ENCODE results near the gene ZNF225. TPM values are rescaled to one million over a fixed set of nuclear protein-coding genes. Genes with fewer than 3 reads are reported as not detected.

Gene ZNF225
- total and polyA plus RNA-seq, 9 of the 15 experiments (the other 6 are each of a cell fraction or from before 2014, with no cell fraction given), result 1.4 to 4.2 (median 2.2) TPM

- TF ChIP-seq CHD7 (IDR thresholded peaks at IDR 0.05; ENCODE audit: low read depth, low read length) (no peak), FIP1L1 (IDR thresholded peaks at IDR 0.05; ENCODE audit: low read depth, low read length, poor library complexity, severe bottlenecking) (no peak), ELF2 (CRISPR knock-in tag; IDR thresholded peaks at IDR 0.05) (no peak), TAF1 (IDR thresholded peaks at IDR 0.05; ENCODE audit: control insufficient read depth, extremely low read depth, insufficient read depth, low read length, severe bottlenecking) (peak; percentile 41), EHMT2 (IDR thresholded peaks at IDR 0.05) (peak; percentile 92), JUND (IDR thresholded peaks at IDR 0.05; ENCODE audit: borderline replicate concordance, low read depth, low read length) (peak; percentile 71), JUND (tag; IDR thresholded peaks at IDR 0.05; ENCODE audit: borderline replicate concordance, low read depth, low read length) (peak; percentile 60; the same call in 2 of the 3 replicates), ATF6 (CRISPR knock-in tag; IDR thresholded peaks at IDR 0.05) (no peak), MTA3 (IDR thresholded peaks at IDR 0.05; ENCODE audit: borderline replicate concordance) (peak; percentile 24; the same call in 1 of the 2 replicates), NR4A1 (CRISPR knock-in tag; IDR thresholded peaks at IDR 0.05) (no peak), NR4A1 (tag; IDR thresholded peaks at IDR 0.05) (peak; percentile 57), TEAD2 (tag; IDR thresholded peaks at IDR 0.05) (peak; percentile 50; the same call in 1 of the 2 replicates), BCL6 (CRISPR knock-in tag; IDR thresholded peaks at IDR 0.05) (no peak), ZNF41 (CRISPR knock-in tag; conservative IDR thresholded peaks at IDR 0.05) (no peak), HDAC8 (tag; IDR thresholded peaks at IDR 0.05) (peak; percentile 60; the same call in 1 of the 2 replicates)
These were observed 51.7 kb downstream of the ZNF225 start, which contains the start of gene ZNF226 (continued) for GRCh38 chr19:44164673-44165512.

Measured in K562 (cell line).